PC-9 (cell line): ENCODE measurements around the gene PACRG. TPM values are rescaled to one million over a fixed set of nuclear protein-coding genes. Genes with fewer than 3 reads are reported as not detected.
A peak's percentile ranks its signal among the peaks of the same experiment; 100 is the strongest.

Experiments used
- BruUV-seq: library from RNA; stranded (reverse); fragments of 400-500 nt; replicated peaks from 2 replicates; lab custom pipeline; 2021; lab: Mats Ljungman, UMichigan
- CTCF ChIA-PET: fragments of 300-600 bp; sonication (Branson Sonifier 250); formaldehyde crosslinking; loops from one replicate; lab custom pipeline; 2022; ENCODE audit warnings: antibody characterized with exemption; lab: Charles Lee
- POLR2A ChIA-PET: fragments of 300-600 bp; sonication (Branson Sonifier 250); formaldehyde crosslinking; loops from one replicate; lab custom pipeline; 2022; ENCODE audit warnings: antibody characterized with exemption; ENCODE audit not compliant: unreplicated experiment; lab: Charles Lee
- DNase-seq, 2 experiments: peaks; one replicate each; pipeline versions ENCODE4 v3.0.0 to v3.0.0-alpha.2; 2015 to 2022; ENCODE audit warnings: mixed read lengths in 1 of 2
- H2AFZ ChIP-seq: fragments of 200-600 bp; sonication (generic); 2 replicates; pipeline ENCODE4 v1.8.1; 2017; ENCODE audit warnings: antibody characterized with exemption
- H3F3A ChIP-seq: fragments of 200-600 bp; sonication (generic); 2 replicates; pipeline ENCODE4 v1.8.1; 2017; ENCODE audit warnings: antibody characterized with exemption, mild to moderate bottlenecking, low read depth; ENCODE audit not compliant: insufficient read depth
- H3K27ac ChIP-seq: fragments of 200-600 bp; sonication (generic); 2 replicates; pipeline ENCODE4 v1.6.1; 2016; ENCODE audit warnings: mixed run types
- H3K27me3 ChIP-seq: fragments of 200-600 bp; sonication (generic); 2 replicates; pipeline ENCODE4 v1.6.1; 2016; ENCODE audit warnings: low read depth, mixed run types; ENCODE audit not compliant: insufficient read depth
- H3K36me3 ChIP-seq: fragments of 200-600 bp; sonication (generic); 2 replicates; pipeline ENCODE4 v1.6.1; 2016; ENCODE audit warnings: low read depth, mixed run types
- H3K4me1 ChIP-seq: fragments of 200-600 bp; sonication (generic); replicated peaks from 2 replicates; pipeline ENCODE4 v1.6.1; 2016; ENCODE audit warnings: mixed run types; ENCODE audit not compliant: insufficient read depth
- H3K4me2 ChIP-seq: fragments of 200-600 bp; sonication (generic); 2 replicates; pipeline ENCODE4 v1.6.1; 2017; ENCODE audit warnings: mixed run types
- H3K4me3 ChIP-seq: fragments of 200-600 bp; sonication (generic); 2 replicates; pipeline ENCODE4 v1.6.1; 2016; ENCODE audit warnings: mixed run types
- H3K79me2 ChIP-seq: fragments of 200-600 bp; sonication (generic); 2 replicates; pipeline ENCODE4 v1.6.1; 2017; ENCODE audit warnings: low read depth, mixed run types
- H3K9me2 ChIP-seq: fragments of 200-600 bp; sonication (generic); 2 replicates; pipeline ENCODE4 v1.8.1; 2017; ENCODE audit warnings: mild to moderate bottlenecking; ENCODE audit not compliant: insufficient read depth
- H3K9me3 ChIP-seq: fragments of 200-600 bp; sonication (generic); 2 replicates; pipeline ENCODE4 v1.8.1; 2016; ENCODE audit warnings: low read depth; ENCODE audit not compliant: insufficient read depth
- H4K20me1 ChIP-seq: fragments of 200-600 bp; sonication (generic); 2 replicates; pipeline ENCODE4 v1.8.1; 2017; ENCODE audit not compliant: insufficient read depth
- CTCF ChIP-seq: fragments of 200-600 bp; sonication (generic); conservative IDR thresholded peaks from 2 replicates; pipeline ENCODE4 v1.6.1; 2017; ENCODE audit warnings: mixed run types, antibody characterized with exemption, mild to moderate bottlenecking, moderate library complexity
- EZH2 ChIP-seq: fragments of 200-600 bp; sonication (generic); IDR thresholded peaks from 2 replicates; pipeline ENCODE4 v1.8.0; 2017; ENCODE audit warnings: antibody characterized with exemption, low read depth
- intact Hi-C: fragments of 100-400 bp; cut with micrococcal nuclease; formaldehyde crosslinking; loops from one replicate; pipeline ENCODE4 v1.10.0; 2022; ENCODE audit not compliant: unreplicated experiment
- total RNA-seq: library from RNA; stranded (reverse); gene quantifications from 2 replicates; pipeline ENCODE4 v1.2.3, GENCODE V29; 2021

The PACRG gene
- total RNA-seq, 1 experiment from 2014 or later = not detected

- DNase-seq = no peak
- H2AFZ ChIP-seq = no peak overlapping the region
- TF ChIP-seq EZH2 = no peak
- TF ChIP-seq CTCF = no peak
- no peak overlapping the region for H3K4me2 ChIP-seq
- H3K79me2 ChIP-seq = no peaks in the 10 kb centered on the region
- POLR2A ChIA-PET = no interaction called here
- no peaks in the 10 kb centered on the region for H4K20me1 ChIP-seq
- no TSS peak for BruUV-seq
- H3F3A ChIP-seq = no peaks in the 10 kb centered on the region
- no peak overlapping the region for H3K27ac ChIP-seq
- no peaks in the 10 kb centered on the region for H3K4me1 ChIP-seq
- H3K4me3 ChIP-seq = no peak overlapping the region
- peaks cover 26% of the 10 kb centered on the region for H3K27me3 ChIP-seq
- H3K36me3 ChIP-seq = no peaks in the 10 kb centered on the region
- H3K9me2 ChIP-seq = no peaks in the 10 kb centered on the region
- no peaks in the 10 kb centered on the region for H3K9me3 ChIP-seq
- intact Hi-C loops = no loop called here
- CTCF ChIA-PET = no interaction called here
Measured at GRCh38 chr6:162854228-162854627, 126.5 kb downstream of the PACRG start.

GRCh38 chr6:162854734-162855191 lies 127.0 kb downstream of the PACRG start:
- BruUV-seq = no TSS peak
- TF ChIP-seq EZH2 (no peak), CTCF (no peak)
- no peak for DNase-seq
- POLR2A ChIA-PET = no interaction called here
- Histone ChIP-seq H3K36me3 (no peaks in the 10 kb centered on the region), H2AFZ (no peak overlapping the region), H4K20me1 (no peaks in the 10 kb centered on the region), H3K4me2 (no peak overlapping the region), H3K4me1 (no peaks in the 10 kb centered on the region), H3K27ac (no peak overlapping the region), H3K4me3 (no peak overlapping the region), H3K9me3 (no peaks in the 10 kb centered on the region), H3K79me2 (no peaks in the 10 kb centered on the region), H3F3A (no peaks in the 10 kb centered on the region), H3K9me2 (no peaks in the 10 kb centered on the region), H3K27me3 (peaks cover 27% of the 10 kb centered on the region)
- intact Hi-C loops = no loop called here
- CTCF ChIA-PET = no interaction called here

- BruUV-seq = no TSS peak
- DNase-seq = peak in 1 of 2 experiments; percentile 3
- POLR2A ChIA-PET = no interaction called here
- Histone ChIP-seq H4K20me1 (no peaks in the 10 kb centered on the region), H2AFZ (no peak overlapping the region), H3K27ac (no peak overlapping the region), H3K4me2 (peak overlapping the region; percentile 17), H3F3A (no peaks in the 10 kb centered on the region), H3K9me3 (no peaks in the 10 kb centered on the region), H3K4me1 (no peaks in the 10 kb centered on the region), H3K4me3 (no peak overlapping the region), H3K9me2 (no peaks in the 10 kb centered on the region), H3K27me3 (peaks cover 27% of the 10 kb centered on the region), H3K36me3 (no peaks in the 10 kb centered on the region), H3K79me2 (no peaks in the 10 kb centered on the region)
- CTCF ChIA-PET = no interaction called here
- TF ChIP-seq EZH2 = no peak
- peak; percentile 55 for TF ChIP-seq CTCF
- intact Hi-C loops = no loop called here
Measured at GRCh38 chr6:162856885-162857284, 129.1 kb downstream of the PACRG start.
